CD4-positive, alpha-beta T cell treated with Interleukin-4 for 1 hour (primary cell): ENCODE results near the gene MRGPRF.

Experiments used
- DNase-seq, 2 donors: peaks; one replicate each; pipeline ENCODE4 v3.0.0-alpha.2; 2020 to 2022

MRGPRF gene

GRCh38 chr11:69018924-69019323, 5.9 kb upstream of the MRGPRF start:
- no peak for DNase-seq

- no peak for DNase-seq
Measured at GRCh38 chr11:69017951-69018350, 4.9 kb upstream of the MRGPRF start.

- no peak for DNase-seq
Measured at GRCh38 chr11:69014898-69015549, 2.0 kb upstream of the MRGPRF start.

- no peak for DNase-seq
Measured at GRCh38 chr11:69014084-69014851, 1.2 kb upstream of the MRGPRF start.

- no peak for DNase-seq
Measured at GRCh38 chr11:69012092-69013008, 696 bp downstream of the MRGPRF start.

GRCh38 chr11:69011624-69012091, 1.4 kb downstream of the MRGPRF start:
- DNase-seq = no peak

- peak in 1 of 2 donors; percentile 9 for DNase-seq
Measured at GRCh38 chr11:69010964-69011623, 2.0 kb downstream of the MRGPRF start.

GRCh38 chr11:69010361-69010891, 2.6 kb downstream of the MRGPRF start:
- DNase-seq = no peak

- DNase-seq = no peak
Measured at GRCh38 chr11:69009441-69010211, 3.4 kb downstream of the MRGPRF start.

GRCh38 chr11:69008737-69009440, 4.2 kb downstream of the MRGPRF start:
- DNase-seq = no peak

- no peak for DNase-seq
Measured at GRCh38 chr11:69007975-69008381, 5.1 kb downstream of the MRGPRF start.

- DNase-seq = no peak
Measured at GRCh38 chr11:69006816-69007215, 6.2 kb downstream of the MRGPRF start.

- DNase-seq = no peak
Measured at GRCh38 chr11:69005631-69006368, 7.2 kb downstream of the MRGPRF start.

- no peak for DNase-seq
Measured at GRCh38 chr11:69005183-69005630, 7.8 kb downstream of the MRGPRF start.

- no peak for DNase-seq
Measured at GRCh38 chr11:69004411-69005182, 8.4 kb downstream of the MRGPRF start.

- DNase-seq = no peak
Measured at GRCh38 chr11:69003866-69004367, 9.1 kb downstream of the MRGPRF start.

- no peak for DNase-seq
Measured at GRCh38 chr11:69003301-69003865, 9.7 kb downstream of the MRGPRF start.

GRCh38 chr11:69002570-69003231, 10.3 kb downstream of the MRGPRF start:
- no peak for DNase-seq
